ENCODE data around the gene ATP10A.

The ATP10A gene

DNA sequence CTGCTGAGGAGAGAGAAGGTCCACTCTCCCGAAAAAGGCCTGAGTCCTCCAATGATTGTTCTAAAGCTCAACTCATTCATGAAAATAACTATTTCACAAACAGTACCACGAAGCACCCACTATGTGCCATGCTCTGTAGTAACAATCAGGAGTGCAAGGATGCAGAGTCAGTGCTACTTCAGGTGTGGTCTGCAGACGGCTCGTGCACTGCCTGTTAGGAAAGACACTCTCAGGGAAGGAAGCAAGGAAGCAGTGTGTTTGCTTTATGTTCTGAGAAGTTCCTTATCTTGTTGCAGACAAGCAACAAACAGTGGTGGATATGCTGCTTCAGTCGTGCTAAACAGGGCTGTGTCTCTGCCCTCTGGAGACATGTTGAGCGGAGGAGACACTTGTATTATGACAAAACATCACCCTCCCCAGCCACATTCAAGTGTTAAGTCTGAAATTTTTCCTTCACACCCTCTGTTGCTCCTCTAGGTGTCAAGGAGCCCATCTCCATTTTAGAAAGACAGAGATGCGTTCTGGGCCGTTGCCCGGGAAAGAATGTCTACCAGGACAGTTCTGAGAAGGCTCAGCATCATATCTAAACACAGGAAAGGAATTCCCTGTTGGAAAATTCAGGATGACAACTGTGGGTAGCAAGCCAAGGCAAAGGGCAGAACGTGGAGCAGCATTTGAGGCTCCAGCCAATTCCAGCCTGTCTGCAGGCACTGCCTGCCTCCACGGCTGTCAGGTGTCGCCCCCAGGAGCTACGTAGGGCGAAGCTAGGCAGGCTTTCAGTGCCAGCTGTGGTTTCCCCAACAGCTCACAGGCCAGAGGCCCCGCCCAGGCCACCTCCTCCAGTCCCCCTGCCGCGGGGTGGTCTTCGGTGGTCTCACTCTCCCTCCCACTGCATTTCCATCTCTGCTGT lies 13.4 kb upstream of the ATP10A start:
- H3K36me3 ChIP-seq, result no peaks in the 10 kb centered on the region

DNA sequence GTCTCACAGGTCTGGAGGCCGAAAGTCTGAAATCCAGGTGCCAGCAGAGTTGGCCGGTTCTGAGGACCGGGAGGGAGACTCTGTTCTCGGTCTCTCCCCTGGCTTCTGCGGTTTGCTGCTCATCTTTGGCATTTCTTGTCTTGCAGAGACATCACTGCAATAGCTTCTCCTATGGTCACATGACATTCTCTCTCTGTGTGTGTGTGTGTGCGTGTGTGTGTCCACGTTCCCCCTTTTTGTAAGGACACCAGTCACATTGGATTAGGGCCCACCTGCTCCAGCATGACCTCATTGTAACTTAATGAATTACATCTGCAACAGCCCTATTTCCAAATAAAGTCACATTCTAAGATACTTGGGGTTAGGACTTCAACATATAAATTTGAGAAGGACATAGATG lies 12.4 kb upstream of the ATP10A start:
- intact Hi-C loops (cut with DNase I; ENCODE audit: low total_unique reads), result no loop called here
- no peaks in the 10 kb centered on the region for H3K27me3 ChIP-seq
- TF ChIP-seq, protein P1, sequence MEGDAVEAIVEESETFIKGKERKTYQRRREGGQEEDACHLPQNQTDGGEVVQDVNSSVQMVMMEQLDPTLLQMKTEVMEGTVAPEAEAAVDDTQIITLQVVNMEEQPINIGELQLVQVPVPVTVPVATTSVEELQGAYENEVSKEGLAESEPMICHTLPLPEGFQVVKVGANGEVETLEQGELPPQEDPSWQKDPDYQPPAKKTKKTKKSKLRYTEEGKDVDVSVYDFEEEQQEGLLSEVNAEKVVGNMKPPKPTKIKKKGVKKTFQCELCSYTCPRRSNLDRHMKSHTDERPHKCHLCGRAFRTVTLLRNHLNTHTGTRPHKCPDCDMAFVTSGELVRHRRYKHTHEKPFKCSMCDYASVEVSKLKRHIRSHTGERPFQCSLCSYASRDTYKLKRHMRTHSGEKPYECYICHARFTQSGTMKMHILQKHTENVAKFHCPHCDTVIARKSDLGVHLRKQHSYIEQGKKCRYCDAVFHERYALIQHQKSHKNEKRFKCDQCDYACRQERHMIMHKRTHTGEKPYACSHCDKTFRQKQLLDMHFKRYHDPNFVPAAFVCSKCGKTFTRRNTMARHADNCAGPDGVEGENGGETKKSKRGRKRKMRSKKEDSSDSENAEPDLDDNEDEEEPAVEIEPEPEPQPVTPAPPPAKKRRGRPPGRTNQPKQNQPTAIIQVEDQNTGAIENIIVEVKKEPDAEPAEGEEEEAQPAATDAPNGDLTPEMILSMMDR (IDR thresholded peaks at IDR 0.05), result no peak
- H3K4me3 ChIP-seq, result no peak overlapping the region
- H3K36me3 ChIP-seq, result no peaks in the 10 kb centered on the region
- DNase-seq, result no peak
- no peaks in the 10 kb centered on the region for H3K9me3 ChIP-seq
- no peaks in the 10 kb centered on the region for H3K4me1 ChIP-seq
- no peak overlapping the region for H3K27ac ChIP-seq

More for the DNA sequence above, 13.4 kb upstream of the ATP10A start:
- H3K27ac ChIP-seq, result no peak overlapping the region
- no peak for DNase-seq
- intact Hi-C loops (cut with DNase I; ENCODE audit: low total_unique reads), result no loop called here
- TF ChIP-seq, protein P1 (IDR thresholded peaks at IDR 0.05), result no peak
- no peaks in the 10 kb centered on the region for H3K9me3 ChIP-seq
- no peak overlapping the region for H3K4me3 ChIP-seq
- H3K27me3 ChIP-seq, result no peaks in the 10 kb centered on the region
- no peaks in the 10 kb centered on the region for H3K4me1 ChIP-seq

DNA sequence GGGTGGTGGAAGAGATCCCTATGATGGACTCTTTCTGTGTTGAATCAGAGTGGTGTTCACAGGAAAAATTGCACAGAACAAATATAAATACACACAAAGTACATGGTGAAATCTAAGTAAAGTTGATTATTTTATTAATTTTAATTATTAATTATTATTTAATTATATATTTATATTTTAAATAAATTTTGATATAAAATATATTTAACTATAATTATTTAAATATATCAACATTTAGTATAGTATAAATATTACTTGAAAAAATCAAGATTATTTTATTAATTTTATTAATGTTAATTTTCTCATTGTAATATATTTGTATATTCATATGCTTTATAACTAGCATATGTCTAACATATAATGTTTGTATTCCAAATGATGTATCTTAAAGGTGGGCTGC lies 11.3 kb upstream of the ATP10A start:
- TF ChIP-seq, protein P1 (IDR thresholded peaks at IDR 0.05), result no peak
- Histone ChIP-seq H3K4me1 (no peaks in the 10 kb centered on the region), H3K4me3 (no peak overlapping the region), H3K36me3 (no peaks in the 10 kb centered on the region), H3K27ac (no peak overlapping the region), H3K9me3 (no peaks in the 10 kb centered on the region), H3K27me3 (no peaks in the 10 kb centered on the region)
- DNase-seq, result no peak
- intact Hi-C loops (cut with DNase I; ENCODE audit: low total_unique reads), result no loop called here

DNA sequence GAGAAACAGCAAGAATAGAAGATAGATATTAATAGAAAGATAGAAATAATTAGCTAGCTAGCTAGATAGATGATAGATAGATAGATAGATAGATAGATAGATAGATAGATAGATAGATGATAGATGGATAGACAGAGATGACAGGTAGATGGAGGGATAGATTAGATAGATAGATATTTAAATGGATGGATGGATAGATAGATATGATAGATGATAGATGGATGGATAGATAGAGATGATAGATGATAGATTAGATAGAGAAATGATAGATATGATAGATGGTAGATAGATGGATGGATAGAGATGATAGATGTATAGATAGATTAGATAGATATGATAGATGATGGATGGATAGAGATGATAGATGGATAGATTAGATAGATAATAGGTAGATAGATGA lies 8.3 kb upstream of the ATP10A start:
- Histone ChIP-seq H3K27me3 (no peaks in the 10 kb centered on the region), H3K9me3 (no peaks in the 10 kb centered on the region), H3K4me3 (no peak overlapping the region), H3K27ac (no peak overlapping the region), H3K36me3 (no peaks in the 10 kb centered on the region), H3K4me1 (no peaks in the 10 kb centered on the region)
- no peak for DNase-seq
- TF ChIP-seq, protein P1 (IDR thresholded peaks at IDR 0.05), result no peak
- intact Hi-C loops (cut with DNase I; ENCODE audit: low total_unique reads), result no loop called here

DNA sequence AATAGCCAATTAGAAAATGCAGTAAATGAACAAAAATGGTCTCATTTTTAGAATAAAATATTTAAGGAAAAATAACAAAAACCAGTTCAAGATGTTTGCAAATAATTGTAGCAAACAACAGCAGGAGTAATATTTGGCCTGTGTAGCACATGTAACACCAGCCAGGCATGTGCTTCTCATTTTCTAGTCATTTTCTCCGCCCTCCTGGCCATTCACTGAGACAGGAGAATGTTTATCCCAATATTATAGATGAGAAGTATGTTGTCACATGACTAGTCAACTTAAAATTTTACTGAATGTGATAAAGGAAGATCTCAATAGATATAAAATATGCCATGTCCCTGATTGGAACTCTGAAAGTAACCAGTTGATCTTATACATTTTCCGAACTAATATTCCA lies 7.8 kb upstream of the ATP10A start:
- Histone ChIP-seq H3K27ac (no peak overlapping the region), H3K27me3 (no peaks in the 10 kb centered on the region), H3K9me3 (no peaks in the 10 kb centered on the region), H3K4me3 (no peak overlapping the region), H3K4me1 (no peaks in the 10 kb centered on the region), H3K36me3 (no peaks in the 10 kb centered on the region)
- intact Hi-C loops (cut with DNase I; ENCODE audit: low total_unique reads), result no loop called here
- no peak for DNase-seq
- TF ChIP-seq, protein P1 (IDR thresholded peaks at IDR 0.05), result no peak
